Esophagus muscularis mucosa (tissue), 3 donors: ENCODE results near the gene ADGRA3.

Experiments
- CTCF ChIP-seq, 3 experiments: fragments of 200-600 bp in 2 of 3; fragments of 450-650 bp in 1 of 3; sonication (generic) in 2 of 3; IDR thresholded peaks; one replicate each; pipeline ENCODE4 v1.5.1; 2017 to 2019; ENCODE audit warnings: antibody characterized with exemption in 3 of 3, mild to moderate bottlenecking in 2 of 3, moderate library complexity in 1 of 3
- POLR2A ChIP-seq: fragments of 450-650 bp; IDR thresholded peaks from one replicate; pipeline ENCODE4 v1.6.1; 2017; ENCODE audit warnings: antibody characterized with exemption, moderate library complexity, mild to moderate bottlenecking, low read depth
- POLR2AphosphoS5 ChIP-seq, 2 donors: sonication (generic); formaldehyde crosslinking; IDR thresholded peaks; one replicate each; pipeline ENCODE4 v1.6.1; 2017; ENCODE audit warnings: antibody characterized with exemption in 2 of 2

- no peak for TF ChIP-seq CTCF (IDR thresholded peaks at IDR 0.05)
- TF ChIP-seq POLR2AphosphoS5 (IDR thresholded peaks at IDR 0.05) = no peak
- no peak for TF ChIP-seq POLR2A
Observed at GRCh38 chr4:22546299-22546698, 30.4 kb upstream of the ADGRA3 start.
